Measurements from ENCODE around the gene FAM13C.

- TF ChIP-seq CTCF (IDR thresholded peaks at IDR 0.05) (no peak), EP300 (IDR thresholded peaks at IDR 0.05) (no peak)
These were observed 106.9 kb downstream of the FAM13C start for GRCh38 chr10:59255463-59255862.

Measured in tibial nerve (tissue), 4 donors.